Cardiac muscle cell (in vitro differentiated cells and primary cell): ENCODE measurements around the gene HEXD. TPM values are rescaled to one million over a fixed set of nuclear protein-coding genes. Genes with fewer than 3 reads are reported as not detected.

ENCODE experiments used
- DNase-seq, 2 donors: peaks; one replicate each; pipeline versions ENCODE4 v3.0.0 to v3.0.0-alpha.2; 2010 to 2017; ENCODE audit warnings: low read depth in 1 of 2, low spot score in 1 of 2
- H3K27ac ChIP-seq: fragments of 200-600 bp; sonication (generic); 2 replicates; pipeline ENCODE4 v1.5.1; 2016
- H3K27me3 ChIP-seq: fragments of 200-600 bp; sonication (generic); 2 replicates; pipeline ENCODE4 v1.6.0; 2016; ENCODE audit warnings: control low read depth
- H3K36me3 ChIP-seq: fragments of 200-600 bp; sonication (generic); 2 replicates; pipeline ENCODE4 v1.5.1; 2016; ENCODE audit warnings: control low read depth
- H3K4me1 ChIP-seq: fragments of 200-600 bp; sonication (generic); 2 replicates; pipeline ENCODE4 v1.8.1; 2017; ENCODE audit warnings: low read depth, mild to moderate bottlenecking, mixed run types
- H3K4me3 ChIP-seq: fragments of 200-600 bp; sonication (generic); 2 replicates; pipeline ENCODE4 v1.5.1; 2016; ENCODE audit warnings: mild to moderate bottlenecking
- H3K9me3 ChIP-seq: fragments of 200-600 bp; sonication (generic); 2 replicates; pipeline ENCODE4 v1.5.1; 2017; ENCODE audit warnings: low read depth, mild to moderate bottlenecking, control low read depth
- CTCF ChIP-seq: IDR thresholded peaks from 2 replicates; pipeline ENCODE4 v1.5.1; 2012; ENCODE audit warnings: low read depth, mild to moderate bottlenecking, low read length
- polyA plus RNA-seq: library from polyadenylated mRNA; unstranded; fragments of >200 nt; fragmentation: Nextera tagmentation; extraction: Ambion mirVana; gene quantifications from 2 replicates; pipeline ENCODE4 v1.2.1, GENCODE V29; 2016
- total RNA-seq: library from RNA; depleted of rRNA; stranded (reverse); fragments of >200 nt; gene quantifications from 2 replicates; pipeline ENCODE4 v1.2.3, GENCODE V29; 2016

The HEXD gene
- total and polyA plus RNA-seq, 2 experiments from 2014 or later, result 49.9 to 58.0 TPM

DNA sequence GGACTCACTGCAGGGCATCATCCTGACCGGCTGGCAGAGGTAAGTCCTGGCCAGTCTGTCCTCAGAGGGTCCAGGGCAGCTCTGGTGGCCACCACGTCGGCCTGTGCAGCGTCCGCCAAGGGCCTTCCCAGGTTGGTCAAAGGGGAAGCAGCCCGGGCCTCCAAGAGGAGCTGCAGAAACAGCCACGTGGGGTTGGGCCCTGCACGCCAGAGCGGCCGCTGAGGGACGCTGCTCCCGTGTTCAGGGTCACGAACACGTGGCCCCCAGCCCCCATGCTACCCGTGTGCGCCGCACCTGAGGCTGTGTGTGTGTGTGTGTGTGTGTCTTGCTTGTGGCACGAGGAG is 19.1 kb downstream of the HEXD start:
- TF ChIP-seq CTCF, result no peak
- no peaks in the 10 kb centered on the region for H3K27me3 ChIP-seq
- H3K27ac ChIP-seq, result no peak overlapping the region
- H3K9me3 ChIP-seq, result no peaks in the 10 kb centered on the region
- no peak for DNase-seq
- H3K4me1 ChIP-seq, result no peaks in the 10 kb centered on the region
- no peak overlapping the region for H3K4me3 ChIP-seq
- H3K36me3 ChIP-seq, result no peaks in the 10 kb centered on the region

DNA sequence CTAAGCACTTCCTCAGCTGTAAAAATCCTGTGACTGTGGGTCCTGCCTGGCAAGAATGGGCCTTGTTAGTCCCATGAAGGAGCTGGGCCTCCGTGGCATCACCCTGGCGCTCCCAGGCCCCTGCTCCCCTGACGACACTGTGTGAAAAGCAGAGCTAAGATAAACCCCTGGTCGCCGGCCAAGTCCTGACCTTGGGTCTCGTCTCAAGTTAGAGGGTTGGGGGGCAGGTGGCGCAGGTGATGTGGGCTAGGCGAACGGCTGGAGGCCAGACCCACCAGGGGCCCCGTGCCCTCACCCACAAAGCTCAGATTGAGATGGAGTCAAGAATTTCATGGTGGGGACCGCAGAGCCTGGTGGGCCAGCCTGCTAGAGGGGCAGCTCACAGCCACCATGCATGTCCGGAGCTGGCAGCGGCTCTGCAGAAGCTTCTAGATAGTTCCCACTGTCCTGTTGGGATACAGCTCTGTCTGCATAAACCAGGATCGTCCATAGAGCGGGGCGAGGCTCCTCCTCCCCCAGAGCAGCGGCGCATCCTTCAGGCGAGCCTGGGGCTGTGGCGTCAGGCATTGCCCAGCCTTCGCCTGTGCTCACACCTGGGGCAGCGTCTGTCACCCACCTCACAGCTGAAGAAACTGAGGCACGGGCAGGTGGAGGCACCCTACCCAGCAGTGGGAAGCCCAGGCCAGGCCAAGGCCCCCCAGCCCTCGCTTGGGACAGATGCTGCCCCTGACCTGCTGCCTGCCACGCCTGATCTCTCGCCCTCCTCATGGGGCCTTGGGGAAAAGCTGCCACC is 20.4 kb downstream of the HEXD start:
- H3K4me1 ChIP-seq, result no peaks in the 10 kb centered on the region
- H3K27ac ChIP-seq, result no peak overlapping the region
- no peak overlapping the region for H3K4me3 ChIP-seq
- no peak for DNase-seq
- no peaks in the 10 kb centered on the region for H3K9me3 ChIP-seq
- no peaks in the 10 kb centered on the region for H3K27me3 ChIP-seq
- H3K36me3 ChIP-seq, result no peaks in the 10 kb centered on the region
- no peak for TF ChIP-seq CTCF

GRCh38 chr17:82439194-82439828 is 21.2 kb downstream of the HEXD start:
- Histone ChIP-seq H3K27ac (no peak overlapping the region), H3K36me3 (no peaks in the 10 kb centered on the region), H3K4me1 (no peaks in the 10 kb centered on the region), H3K27me3 (no peaks in the 10 kb centered on the region), H3K9me3 (no peaks in the 10 kb centered on the region), H3K4me3 (no peak overlapping the region)
- no peak for TF ChIP-seq CTCF
- DNase-seq, result no peak

DNA sequence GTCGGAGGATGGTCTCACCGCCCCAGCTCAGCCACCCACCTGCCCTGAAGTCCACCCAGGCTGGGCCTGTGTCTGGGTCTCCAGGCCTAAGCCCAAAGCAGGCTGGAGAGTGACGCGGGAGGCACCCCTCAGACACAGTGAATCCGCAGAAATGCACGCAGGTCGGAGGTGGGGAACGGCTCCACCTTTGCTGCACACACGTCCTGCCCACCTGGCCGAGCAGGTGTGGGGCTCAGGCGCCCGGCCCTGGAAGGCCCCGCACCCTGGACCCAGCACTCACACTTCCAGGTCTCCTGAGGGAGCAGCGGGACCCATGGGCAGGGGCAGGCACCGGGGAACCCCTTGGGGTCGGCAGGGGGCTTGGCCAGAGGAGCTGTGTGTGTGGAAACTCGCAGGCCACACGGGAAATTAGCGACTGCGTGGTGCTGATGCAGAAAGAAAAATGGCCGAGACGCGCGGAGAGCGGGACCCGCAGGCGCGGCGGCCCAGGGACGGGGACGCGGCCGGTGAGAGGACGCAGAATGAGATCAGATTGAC is 21.8 kb downstream of the HEXD start:
- no peaks in the 10 kb centered on the region for H3K36me3 ChIP-seq
- no peaks in the 10 kb centered on the region for H3K9me3 ChIP-seq
- no peak for TF ChIP-seq CTCF
- no peak overlapping the region for H3K27ac ChIP-seq
- H3K4me3 ChIP-seq, result no peak overlapping the region
- H3K4me1 ChIP-seq, result no peaks in the 10 kb centered on the region
- H3K27me3 ChIP-seq, result no peaks in the 10 kb centered on the region
- DNase-seq, result no peak

DNA sequence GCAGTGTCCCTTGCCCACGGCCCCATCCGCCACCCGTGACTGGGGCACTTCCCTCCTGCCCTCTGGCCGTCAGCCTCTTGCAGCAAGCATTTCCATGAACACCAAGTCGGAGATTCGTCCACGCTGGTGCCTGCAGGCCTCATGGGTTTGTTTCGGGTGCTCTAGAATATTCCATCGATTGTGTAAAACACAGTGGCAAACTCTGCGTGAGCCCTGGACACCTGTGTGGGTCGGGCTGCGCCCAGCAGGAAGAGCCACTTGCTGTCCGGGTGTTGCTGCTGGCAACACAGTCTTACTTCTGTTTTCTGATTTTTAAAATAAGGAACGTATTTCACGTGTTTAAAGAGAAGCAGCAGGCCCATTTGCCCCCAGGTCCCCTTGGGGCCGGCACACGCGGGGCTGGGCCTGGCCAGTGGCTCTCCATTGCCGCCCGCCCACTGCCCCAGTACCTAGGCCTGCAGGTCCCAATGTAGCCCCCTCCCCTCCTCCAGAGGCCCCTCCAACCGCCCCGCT is 22.4 kb downstream of the HEXD start:
- TF ChIP-seq CTCF, result no peak
- no peak overlapping the region for H3K4me3 ChIP-seq
- no peaks in the 10 kb centered on the region for H3K4me1 ChIP-seq
- no peaks in the 10 kb centered on the region for H3K9me3 ChIP-seq
- H3K27ac ChIP-seq, result no peak overlapping the region
- no peak for DNase-seq
- no peaks in the 10 kb centered on the region for H3K27me3 ChIP-seq
- no peaks in the 10 kb centered on the region for H3K36me3 ChIP-seq
